Colonic mucosa (tissue), 4 donors: Measurements from ENCODE around the gene OPCML. TPM values are rescaled to one million over a fixed set of nuclear protein-coding genes. Genes with fewer than 3 reads are reported as not detected.

Experiments
- DNase-seq: peaks from one replicate; pipeline ENCODE4 v3.0.0-alpha.2; 2020
- H3K27ac ChIP-seq: fragments of 200-600 bp; one replicate; pipeline ENCODE4 v1.8.0; 2021
- H3K27me3 ChIP-seq: fragments of 200-600 bp; one replicate; pipeline ENCODE4 v1.8.0; 2021
- H3K36me3 ChIP-seq: fragments of 200-600 bp; one replicate; pipeline ENCODE4 v1.8.0; 2021
- H3K4me1 ChIP-seq: fragments of 200-600 bp; one replicate; pipeline ENCODE4 v1.8.0; 2021; ENCODE audit warnings: mild to moderate bottlenecking
- H3K4me3 ChIP-seq: fragments of 200-600 bp; one replicate; pipeline ENCODE4 v1.8.0; 2021
- H3K9ac ChIP-seq, 2 donors: one replicate each; pipeline ENCODE4 v1.7.0; 2013; ENCODE audit warnings: control low read depth in 2 of 2, low read depth in 2 of 2, low read length in 2 of 2
- H3K9me3 ChIP-seq: fragments of 200-600 bp; one replicate; pipeline ENCODE4 v1.8.0; 2021
- intact Hi-C: fragments of 100-400 bp; cut with DNase I; formaldehyde crosslinking; loops from one replicate; pipeline ENCODE4 v1.14.1; 2022
- total RNA-seq, 2 donors: library from RNA; stranded (reverse); fragmentation: NEBNext Ultra II Directional in 1 of 2; extraction: Animal tissue kit (Norgen Biotek cat#: 25700) in 1 of 2; gene quantifications; one replicate each; pipeline ENCODE4 v1.2.1, GENCODE V29; 2021
- TF ChIP-seq, protein P1 (sequence below): fragments of 200-600 bp; IDR thresholded peaks from one replicate; pipeline ENCODE4 v1.8.0; 2022; ENCODE audit warnings: antibody characterized with exemption, mild to moderate bottlenecking
- donor health status: healthy.
- donor health status: DM: no; HTN: no; CAD: no.
- donor health status: DM: no; HTN: no; CAD: no.

The OPCML gene
- total RNA-seq, 2 donors from 2014 or later = 0.08 TPM; not detected in 1

DNA sequence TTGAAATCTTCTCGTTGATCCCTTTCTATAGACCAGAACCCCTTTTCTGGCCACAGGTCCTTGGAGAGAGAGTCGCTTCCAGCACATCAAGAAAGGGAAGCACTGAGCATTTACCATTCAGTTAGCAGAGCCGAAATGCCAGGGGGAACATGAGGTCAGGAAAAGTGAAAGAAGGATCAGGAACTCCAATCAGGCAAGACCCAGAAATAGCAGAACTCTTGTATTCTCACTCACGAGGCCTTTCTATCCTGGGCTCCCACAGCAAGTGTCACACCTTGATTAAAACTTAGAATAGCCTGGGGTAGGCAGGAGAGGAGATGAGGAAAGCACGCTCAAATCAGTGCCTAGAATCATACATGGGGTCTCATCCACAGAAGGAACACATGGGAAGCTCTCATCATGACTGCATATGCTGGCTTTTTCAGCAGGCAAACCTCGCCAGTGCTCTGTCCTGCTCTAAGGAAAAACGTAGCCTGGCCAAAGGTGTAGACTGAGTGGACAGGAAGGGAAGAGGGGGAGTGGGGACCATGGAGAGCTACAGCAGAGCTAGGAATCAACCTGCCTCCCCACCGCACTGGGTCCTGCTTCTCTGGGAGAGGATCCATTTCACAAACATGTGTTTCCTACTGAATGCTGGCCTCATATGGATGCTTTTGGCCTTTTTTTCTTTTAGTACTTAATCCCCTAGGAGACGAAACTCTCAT is 40.5 kb downstream of the OPCML start:
- TF ChIP-seq, protein P1, sequence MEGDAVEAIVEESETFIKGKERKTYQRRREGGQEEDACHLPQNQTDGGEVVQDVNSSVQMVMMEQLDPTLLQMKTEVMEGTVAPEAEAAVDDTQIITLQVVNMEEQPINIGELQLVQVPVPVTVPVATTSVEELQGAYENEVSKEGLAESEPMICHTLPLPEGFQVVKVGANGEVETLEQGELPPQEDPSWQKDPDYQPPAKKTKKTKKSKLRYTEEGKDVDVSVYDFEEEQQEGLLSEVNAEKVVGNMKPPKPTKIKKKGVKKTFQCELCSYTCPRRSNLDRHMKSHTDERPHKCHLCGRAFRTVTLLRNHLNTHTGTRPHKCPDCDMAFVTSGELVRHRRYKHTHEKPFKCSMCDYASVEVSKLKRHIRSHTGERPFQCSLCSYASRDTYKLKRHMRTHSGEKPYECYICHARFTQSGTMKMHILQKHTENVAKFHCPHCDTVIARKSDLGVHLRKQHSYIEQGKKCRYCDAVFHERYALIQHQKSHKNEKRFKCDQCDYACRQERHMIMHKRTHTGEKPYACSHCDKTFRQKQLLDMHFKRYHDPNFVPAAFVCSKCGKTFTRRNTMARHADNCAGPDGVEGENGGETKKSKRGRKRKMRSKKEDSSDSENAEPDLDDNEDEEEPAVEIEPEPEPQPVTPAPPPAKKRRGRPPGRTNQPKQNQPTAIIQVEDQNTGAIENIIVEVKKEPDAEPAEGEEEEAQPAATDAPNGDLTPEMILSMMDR = no peak
- Histone ChIP-seq H3K36me3 (no peaks in the 10 kb centered on the region), H3K4me1 (no peaks in the 10 kb centered on the region), H3K9ac (no peak overlapping the region), H3K27ac (no peak overlapping the region), H3K4me3 (no peak overlapping the region), H3K27me3 (no peaks in the 10 kb centered on the region), H3K9me3 (no peaks in the 10 kb centered on the region)
- DNase-seq = no peak
- intact Hi-C loops = no loop called here

DNA sequence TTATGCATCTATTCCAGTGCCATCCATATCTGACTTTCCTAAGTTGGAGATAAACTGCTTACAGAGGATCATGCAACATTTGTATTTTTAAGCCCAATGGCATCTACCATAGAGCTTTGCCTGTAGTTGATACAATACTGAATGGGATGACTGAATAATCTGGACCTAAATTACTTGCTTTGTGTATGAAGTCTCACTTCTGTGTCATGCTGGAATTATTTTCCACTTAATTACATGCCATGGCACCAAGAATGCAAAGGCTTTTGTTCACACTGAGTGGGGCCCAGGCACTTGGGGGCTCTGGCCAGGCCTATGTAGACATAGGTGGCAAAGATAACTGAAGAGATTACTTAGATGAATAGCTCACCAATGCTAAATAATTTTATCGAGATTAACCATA is 51.6 kb downstream of the OPCML start:
- H3K27ac ChIP-seq = no peak overlapping the region
- no peaks in the 10 kb centered on the region for H3K9me3 ChIP-seq
- H3K4me3 ChIP-seq = no peak overlapping the region
- DNase-seq = no peak
- TF ChIP-seq, protein P1 = no peak
- H3K36me3 ChIP-seq = no peaks in the 10 kb centered on the region
- H3K9ac ChIP-seq = no peak overlapping the region
- intact Hi-C loops = no loop called here
- H3K27me3 ChIP-seq = no peaks in the 10 kb centered on the region
- H3K4me1 ChIP-seq = no peaks in the 10 kb centered on the region

DNA sequence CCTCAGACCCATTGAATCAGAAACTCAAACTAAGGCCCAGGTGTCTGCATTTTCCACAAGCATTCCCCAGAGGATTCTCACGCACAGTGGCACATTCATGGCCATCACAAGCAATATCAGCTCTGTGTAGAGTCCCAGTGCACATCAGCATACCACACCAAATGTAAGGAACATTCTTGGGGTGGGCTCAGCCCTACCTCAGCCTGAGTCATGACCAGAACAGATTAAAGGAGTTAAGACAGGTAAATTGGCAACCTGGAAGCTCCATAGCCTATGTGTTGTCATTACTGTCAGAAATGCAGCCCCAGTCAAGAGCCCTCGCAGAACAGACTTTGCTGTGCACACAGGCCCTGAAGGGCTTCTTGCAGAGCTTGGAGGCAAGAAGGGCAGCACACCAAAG is 53.1 kb downstream of the OPCML start:
- TF ChIP-seq, protein P1 = no peak
- intact Hi-C loops = no loop called here

DNA sequence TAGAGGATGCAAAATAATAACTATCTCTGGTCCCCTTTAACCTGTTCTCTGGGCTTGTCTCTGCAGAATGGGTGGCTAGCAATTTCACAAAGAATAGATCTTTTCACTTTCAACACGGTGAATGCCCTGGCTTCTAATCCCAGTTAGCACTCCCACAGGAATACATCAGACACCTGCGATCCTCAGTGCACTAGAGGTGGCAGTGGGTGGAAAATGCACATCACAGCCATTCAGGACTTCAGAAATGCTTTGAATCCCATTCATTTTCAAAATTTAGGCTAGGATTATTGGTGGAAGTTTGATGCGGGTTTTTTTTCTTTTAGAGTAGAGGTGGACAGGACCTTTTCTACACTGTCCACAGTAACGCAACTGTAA is 55.1 kb downstream of the OPCML start:
- no peaks in the 10 kb centered on the region for H3K27me3 ChIP-seq
- no peaks in the 10 kb centered on the region for H3K36me3 ChIP-seq
- no peak for DNase-seq
- TF ChIP-seq, protein P1 = no peak
- H3K27ac ChIP-seq = no peak overlapping the region
- H3K4me3 ChIP-seq = no peak overlapping the region
- H3K9ac ChIP-seq = no peak overlapping the region
- no peaks in the 10 kb centered on the region for H3K9me3 ChIP-seq
- H3K4me1 ChIP-seq = no peaks in the 10 kb centered on the region
- intact Hi-C loops = no loop called here

More for the DNA sequence above, 53.1 kb downstream of the OPCML start:
- Histone ChIP-seq H3K9ac (no peak overlapping the region), H3K9me3 (no peaks in the 10 kb centered on the region), H3K36me3 (no peaks in the 10 kb centered on the region), H3K27ac (no peak overlapping the region), H3K4me1 (no peaks in the 10 kb centered on the region), H3K4me3 (no peak overlapping the region), H3K27me3 (no peaks in the 10 kb centered on the region)
- no peak for DNase-seq

DNA sequence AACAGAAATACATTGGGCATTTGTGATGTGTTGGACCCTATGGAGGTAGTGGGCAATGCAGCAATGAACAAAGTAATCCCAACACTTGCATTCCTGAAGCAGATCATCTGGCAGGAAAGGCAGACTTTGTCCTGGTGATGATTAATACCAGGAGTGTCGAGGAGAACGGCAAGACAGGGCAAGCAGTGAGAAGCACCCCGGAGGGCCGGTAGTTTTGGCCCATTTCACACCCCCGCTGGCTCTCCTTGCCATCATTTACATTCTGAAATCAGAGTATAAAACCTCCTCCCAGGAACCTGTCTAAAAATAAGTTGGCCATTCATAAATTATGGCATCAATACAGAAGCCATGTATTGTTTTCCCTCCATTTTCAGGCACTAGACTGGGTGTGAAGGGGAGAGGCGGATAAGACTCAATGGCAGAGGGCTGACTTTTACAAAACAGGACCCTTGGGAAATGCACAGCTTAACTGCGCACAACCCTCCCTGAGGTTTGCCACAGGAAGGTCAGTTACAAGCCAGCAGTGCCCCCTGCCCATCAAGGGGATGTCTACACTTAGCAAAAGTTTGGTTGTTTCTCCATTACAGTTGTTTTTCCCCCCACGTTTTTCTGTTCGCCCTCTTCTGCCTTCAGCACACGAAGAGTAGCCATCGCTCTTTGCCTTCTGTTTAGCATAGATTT is 55.6 kb downstream of the OPCML start:
- Histone ChIP-seq H3K27ac (no peak overlapping the region), H3K36me3 (no peaks in the 10 kb centered on the region), H3K9me3 (no peaks in the 10 kb centered on the region), H3K9ac (no peak overlapping the region), H3K4me1 (no peaks in the 10 kb centered on the region), H3K27me3 (no peaks in the 10 kb centered on the region), H3K4me3 (no peak overlapping the region)
- TF ChIP-seq, protein P1 = no peak
- no peak for DNase-seq
- intact Hi-C loops = no loop called here
